Caco-2 (cell line): Measurements from ENCODE around the gene SLC39A1. TPM values are rescaled to one million over a fixed set of nuclear protein-coding genes. Genes with fewer than 3 reads are reported as not detected.

ENCODE experiments used
- BruUV-seq: library from RNA; stranded (reverse); fragments of 400-500 nt; replicated peaks from 2 replicates; lab custom pipeline; 2021; lab: Mats Ljungman, UMichigan
- CTCF ChIA-PET: fragments of 300-600 bp; sonication (Branson Sonifier 250); formaldehyde crosslinking; loops from one replicate; lab custom pipeline; 2022; ENCODE audit warnings: antibody characterized with exemption; lab: Charles Lee
- POLR2A ChIA-PET: fragments of 300-600 bp; sonication (Branson Sonifier 250); formaldehyde crosslinking; loops from one replicate; lab custom pipeline; 2022; ENCODE audit warnings: antibody characterized with exemption; lab: Charles Lee
- DNase-seq, 2 experiments: peaks; one replicate each; pipeline versions ENCODE4 v3.0.0 to v3.0.0-alpha.2; 2020 to 2022
- H3K27me3 ChIP-seq: replicated peaks from 2 replicates; pipeline ENCODE4 v1.6.0; 2011; ENCODE audit warnings: low read length; ENCODE audit not compliant: control insufficient read depth, insufficient read depth
- H3K36me3 ChIP-seq: 2 replicates; pipeline ENCODE4 v1.5.1; 2011; ENCODE audit warnings: low read length; ENCODE audit not compliant: control insufficient read depth, insufficient read depth
- H3K4me1 ChIP-seq: fragments of 250-450 bp; sonication (Bioruptor Pico); 2 replicates; pipeline ENCODE4 v1.5.1; 2020; ENCODE audit warnings: mild to moderate bottlenecking
- H3K4me3 ChIP-seq: 2 replicates; pipeline ENCODE4 v1.5.1; 2011; ENCODE audit warnings: low read depth, mild to moderate bottlenecking, control low read depth, low read length
- H3K9me3 ChIP-seq: fragments of 250-450 bp; sonication (Bioruptor Pico); 2 replicates; pipeline ENCODE4 v1.5.1; 2020; ENCODE audit warnings: mild to moderate bottlenecking, moderate library complexity
- H3K27ac Mint-ChIP-seq: one replicate; pipeline ENCODE4 v1.8.0; 2022; ENCODE audit warnings: mixed read lengths; ENCODE audit not compliant: unreplicated experiment
- H3K27me3 Mint-ChIP-seq: one replicate; pipeline ENCODE4 v1.8.0; 2022; ENCODE audit warnings: mixed read lengths; ENCODE audit not compliant: insufficient read depth, unreplicated experiment
- H3K36me3 Mint-ChIP-seq: one replicate; pipeline ENCODE4 v1.8.0; 2022; ENCODE audit warnings: mild to moderate bottlenecking, mixed read lengths; ENCODE audit not compliant: insufficient read depth, unreplicated experiment
- H3K4me1 Mint-ChIP-seq: one replicate; pipeline ENCODE4 v1.8.0; 2022; ENCODE audit warnings: low read depth, mixed read lengths; ENCODE audit not compliant: unreplicated experiment
- H3K4me3 Mint-ChIP-seq: one replicate; pipeline ENCODE4 v1.8.0; 2022; ENCODE audit warnings: mild to moderate bottlenecking, moderate library complexity, mixed read lengths; ENCODE audit not compliant: unreplicated experiment
- H3K9me3 Mint-ChIP-seq: one replicate; pipeline ENCODE4 v1.8.0; 2022; ENCODE audit warnings: mixed read lengths; ENCODE audit not compliant: unreplicated experiment
- CTCF ChIP-seq, 2 experiments: fragments of 200-600 bp in 1 of 2; IDR thresholded peaks; 1 replicate in 1 of 2; 2 replicates in 1 of 2; pipeline versions ENCODE4 v1.5.1 to v1.8.0; 2011 to 2022; ENCODE audit warnings: antibody characterized with exemption in 1 of 2, control low read depth in 1 of 2, inconsistent platforms in 1 of 2, low read depth in 1 of 2, low read length in 1 of 2, mild to moderate bottlenecking in 1 of 2, moderate library complexity in 1 of 2; ENCODE audit not compliant: insufficient read depth in 1 of 2, severe bottlenecking in 1 of 2, unreplicated experiment in 1 of 2
- intact Hi-C: fragments of 100-400 bp; cut with micrococcal nuclease; formaldehyde crosslinking; loops from one replicate; pipeline ENCODE4 v1.10.0; 2022; ENCODE audit not compliant: unreplicated experiment
- total RNA-seq: library from RNA; stranded (reverse); gene quantifications from 2 replicates; pipeline ENCODE4 v1.2.3, GENCODE V29; 2022

The SLC39A1 gene
- total RNA-seq, 1 experiment from 2014 or later = 135 TPM

DNA sequence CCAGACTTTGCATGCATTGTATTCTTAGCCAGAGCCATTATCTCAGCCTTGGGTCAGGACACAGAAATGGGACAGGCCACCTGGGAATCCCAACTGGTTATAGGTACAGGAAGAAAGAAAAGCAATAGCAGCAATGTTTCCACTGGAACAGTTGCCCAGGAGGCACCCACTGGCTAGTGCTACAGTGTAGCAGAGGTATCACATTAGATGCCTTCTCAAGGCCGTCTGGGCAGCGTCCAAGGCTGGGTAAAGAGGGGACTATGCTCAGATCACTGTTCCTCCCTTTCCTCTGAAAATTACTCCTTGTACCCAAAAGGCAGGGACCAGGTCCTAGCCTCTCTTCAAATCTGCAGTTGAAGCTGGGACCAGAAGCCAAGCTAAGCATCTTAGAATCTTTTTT is 7.0 kb upstream of the SLC39A1 start:
- Mint-ChIP-seq H3K27me3 (no peaks in the 10 kb centered on the region), H3K4me3 (no peak overlapping the region), H3K9me3 (no peaks in the 10 kb centered on the region), H3K27ac (no peak overlapping the region), H3K4me1 (peaks cover 7% of the 10 kb centered on the region), H3K36me3 (peaks cover 48% of the 10 kb centered on the region)
- ChIA-PET CTCF (no interaction called here), POLR2A (no interaction called here)
- Histone ChIP-seq H3K9me3 (no peaks in the 10 kb centered on the region), H3K36me3 (no peaks in the 10 kb centered on the region), H3K4me1 (peaks cover 9% of the 10 kb centered on the region; the same call in 1 of the 2 replicates), H3K4me3 (no peak overlapping the region), H3K27me3 (no peaks in the 10 kb centered on the region)
- no peak for DNase-seq
- no TSS peak for BruUV-seq
- intact Hi-C loops = no loop called here
- no peak for TF ChIP-seq CTCF (IDR thresholded peaks at IDR 0.05; ENCODE audit: insufficient read depth in 1 of 2, low read depth in 1 of 2, low read length in 1 of 2, severe bottlenecking in 1 of 2, unreplicated experiment in 1 of 2)

DNA sequence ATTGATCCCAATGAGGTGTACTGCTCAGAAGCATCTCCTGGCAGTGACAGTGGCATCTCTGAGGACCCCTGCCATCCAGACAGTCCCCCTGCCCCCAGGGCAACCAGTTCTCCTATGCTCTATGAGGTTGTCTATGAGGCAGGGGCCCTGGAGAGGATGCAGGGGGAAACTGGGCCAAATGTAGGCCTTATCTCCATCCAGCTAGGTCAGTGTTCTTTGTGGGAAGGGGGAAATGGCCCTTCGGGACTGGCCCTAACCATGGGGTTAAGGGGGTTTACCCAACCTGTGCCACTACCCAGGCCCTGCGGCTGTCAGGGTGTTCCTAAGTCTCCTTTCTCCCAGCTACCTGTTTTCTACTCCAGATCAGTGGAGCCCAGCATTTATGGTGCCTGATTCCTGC is 5.6 kb upstream of the SLC39A1 start:
- POLR2A ChIA-PET = no interaction called here
- H3K4me1 Mint-ChIP-seq = peaks cover 9% of the 10 kb centered on the region

GRCh38 chr1:153968408-153968807 is 5.1 kb upstream of the SLC39A1 start:
- DNase-seq = no peak
- peaks cover 43% of the 10 kb centered on the region for H3K36me3 Mint-ChIP-seq
- H3K4me3 Mint-ChIP-seq = peak overlapping the region; percentile 81
- BruUV-seq = no TSS peak
- ChIA-PET CTCF (interaction anchor here (1.6 kb wide), 3 partner anchors 22 to 193 kb away, joined by 3 to 9 read pairs (median 6); partner anchors contain the start of genes RPS27 and SLC27A3), POLR2A (no interaction called here)
- peaks cover 9% of the 10 kb centered on the region for H3K4me1 Mint-ChIP-seq
- intact Hi-C loops = no loop called here
- Histone ChIP-seq H3K27me3 (no peaks in the 10 kb centered on the region), H3K36me3 (no peaks in the 10 kb centered on the region), H3K9me3 (no peaks in the 10 kb centered on the region), H3K4me3 (peak overlapping the region; percentile 47), H3K4me1 (peaks cover 9% of the 10 kb centered on the region; the same call in 1 of the 2 replicates)
- H3K27me3 Mint-ChIP-seq = no peaks in the 10 kb centered on the region
- TF ChIP-seq CTCF (IDR thresholded peaks at IDR 0.05; ENCODE audit: insufficient read depth in 1 of 2, low read depth in 1 of 2, low read length in 1 of 2, severe bottlenecking in 1 of 2, unreplicated experiment in 1 of 2) = no peak
- H3K9me3 Mint-ChIP-seq = no peaks in the 10 kb centered on the region
- peak overlapping the region; percentile 99 for H3K27ac Mint-ChIP-seq

More for the DNA sequence above, 5.6 kb upstream of the SLC39A1 start:
- CTCF ChIA-PET = no interaction called here
- H3K4me1 ChIP-seq = peaks cover 9% of the 10 kb centered on the region; the same call in 1 of the 2 replicates
- H3K9me3 Mint-ChIP-seq = no peaks in the 10 kb centered on the region
- no peak overlapping the region; the same call in 1 of the 2 replicates for H3K4me3 ChIP-seq
- no peaks in the 10 kb centered on the region for H3K27me3 ChIP-seq
- no TSS peak for BruUV-seq
- intact Hi-C loops = no loop called here
- no peak for TF ChIP-seq CTCF (IDR thresholded peaks at IDR 0.05; ENCODE audit: insufficient read depth in 1 of 2, low read depth in 1 of 2, low read length in 1 of 2, severe bottlenecking in 1 of 2, unreplicated experiment in 1 of 2)
- peaks cover 42% of the 10 kb centered on the region for H3K36me3 Mint-ChIP-seq
- no peak overlapping the region for H3K27ac Mint-ChIP-seq
- no peaks in the 10 kb centered on the region for H3K27me3 Mint-ChIP-seq
- no peaks in the 10 kb centered on the region for H3K36me3 ChIP-seq
- DNase-seq = no peak
- no peaks in the 10 kb centered on the region for H3K9me3 ChIP-seq
- peak overlapping the region; percentile 81 for H3K4me3 Mint-ChIP-seq
